Activated CD4-positive, CD25-positive, alpha-beta regulatory T cell (primary cell): ENCODE data around the gene BACH2.

ENCODE experiments used
- DNase-seq, 4 experiments: peaks; one replicate each; lab custom pipeline; 2025; lab: John Stamatoyannopoulos, UW

BACH2 gene

GRCh38 chr6:90237350-90237990 lies 59.2 kb downstream of the BACH2 start:
- no peak for DNase-seq

GRCh38 chr6:90233994-90234393 lies 62.6 kb downstream of the BACH2 start:
- peak in 2 of 4 experiments; percentile 16 to 41 for DNase-seq

- DNase-seq = no peak
These were observed 63.4 kb downstream of the BACH2 start for GRCh38 chr6:90233213-90233612.

- DNase-seq = no peak
These were observed 64.8 kb downstream of the BACH2 start for GRCh38 chr6:90231798-90232197.

GRCh38 chr6:90231308-90231707 lies 65.3 kb downstream of the BACH2 start:
- DNase-seq = no peak

- no peak for DNase-seq
These were observed 66.0 kb downstream of the BACH2 start for GRCh38 chr6:90230548-90231215.

GRCh38 chr6:90229331-90230010 lies 67.2 kb downstream of the BACH2 start:
- DNase-seq = no peak

GRCh38 chr6:90227673-90228072 lies 69.0 kb downstream of the BACH2 start:
- no peak for DNase-seq

GRCh38 chr6:90227213-90227612 lies 69.4 kb downstream of the BACH2 start:
- DNase-seq = no peak

- DNase-seq = no peak
These were observed 70.4 kb downstream of the BACH2 start for GRCh38 chr6:90226257-90226656.

- DNase-seq = no peak
These were observed 72.4 kb downstream of the BACH2 start for GRCh38 chr6:90224196-90224595.

GRCh38 chr6:90222724-90223198 lies 73.9 kb downstream of the BACH2 start:
- peak in 2 of 4 experiments; percentile 21 to 22 for DNase-seq

GRCh38 chr6:90222008-90222407 lies 74.6 kb downstream of the BACH2 start:
- DNase-seq = no peak

- DNase-seq = no peak
These were observed 75.2 kb downstream of the BACH2 start for GRCh38 chr6:90221403-90221802.

- no peak for DNase-seq
These were observed 76.4 kb downstream of the BACH2 start for GRCh38 chr6:90220273-90220672.

- no peak for DNase-seq
These were observed 77.2 kb downstream of the BACH2 start for GRCh38 chr6:90219209-90219985.

- DNase-seq = no peak
These were observed 77.8 kb downstream of the BACH2 start for GRCh38 chr6:90218959-90219208.

GRCh38 chr6:90217506-90218127 lies 79.0 kb downstream of the BACH2 start:
- no peak for DNase-seq

GRCh38 chr6:90216072-90216977 lies 80.3 kb downstream of the BACH2 start:
- DNase-seq = no peak

- no peak for DNase-seq
These were observed 81.7 kb downstream of the BACH2 start for GRCh38 chr6:90214966-90215365.

- no peak for DNase-seq
These were observed 82.2 kb downstream of the BACH2 start for GRCh38 chr6:90214461-90214860.
